NB4 (cell line): Measurements from ENCODE around the gene ERFE.

Source experiments
- CTCF ChIP-seq: IDR thresholded peaks from one replicate; pipeline ENCODE4 v1.5.1; 2012; ENCODE audit warnings: low read depth, low read length
- MAX ChIP-seq: IDR thresholded peaks from 2 replicates; pipeline ENCODE4 v1.6.1; 2011; ENCODE audit warnings: low read depth, low read length
- MYC ChIP-seq: IDR thresholded peaks from 2 replicates; pipeline ENCODE4 v1.6.1; 2011; ENCODE audit warnings: low read depth, low read length
- POLR2A ChIP-seq: IDR thresholded peaks from 2 replicates; pipeline ENCODE4 v1.6.1; 2011; ENCODE audit warnings: mild to moderate bottlenecking; ENCODE audit not compliant: insufficient read length; ENCODE audit errors: extremely low read depth

- TF ChIP-seq CTCF: no peak
- TF ChIP-seq POLR2A: no peak
- no peak for TF ChIP-seq MAX
- no peak for TF ChIP-seq MYC
These were observed 23.1 kb upstream of the ERFE start for GRCh38 chr2:238135601-238136150.
